HepG2 (cell line): ENCODE results near the gene OVCH2. TPM values are rescaled to one million over a fixed set of nuclear protein-coding genes. Genes with fewer than 3 reads are reported as not detected.
A peak's percentile ranks its signal among the peaks of the same experiment; 100 is the strongest.
"Not testable (repeated sequence)": the region's sequence is repeated elsewhere in the genome, so short reads cannot be mapped to it uniquely, and the experiment has no call there.

Experiments
- ATAC-seq: fragments of 200-7000 bp; cut with Tn5 transposase; 3 replicates; pipeline ENCODE4 v1.9.1; 2020; ENCODE audit warnings: mild to moderate bottlenecking, moderate library complexity
- BruUV-seq: library from RNA; stranded (reverse); fragments of 400-500 nt; replicated peaks from 2 replicates; lab custom pipeline; 2021; lab: Mats Ljungman, UMichigan
- CTCF ChIA-PET: fragments of 300-600 bp; formaldehyde crosslinking; extraction: SDS; loops from one replicate; lab custom pipeline; 2021; ENCODE audit warnings: low total read pairs, inconsistent platforms, low intra/inter-chr PET ratio; lab: Yijun Ruan, JAX
- POLR2A ChIA-PET: fragments of 350-600 bp; sonication (Branson Sonifier 250); formaldehyde crosslinking; loops from one replicate; lab custom pipeline; 2020; ENCODE audit warnings: antibody characterized with exemption, inconsistent platforms; lab: Yijun Ruan, JAX
- DNase-seq: peaks from one replicate; pipeline ENCODE4 v3.0.0-alpha.2; 2015; ENCODE audit warnings: low spot score
- FAIRE-seq: peaks from 3 replicates; lab custom pipeline; 2011; peaks lifted over from hg19 to GRCh38; lab: Jason Lieb, UNC
- H2AFZ ChIP-seq: one replicate; pipeline ENCODE4 v1.6.1; 2011; ENCODE audit warnings: low read length, inconsistent platforms
- H3K27ac ChIP-seq: fragments of 300-600 bp; 3 replicates; pipeline ENCODE4 v1.8.0; 2011; ENCODE audit warnings: mixed run types, mild to moderate bottlenecking, mixed read lengths, low read length, inconsistent platforms; ENCODE audit not compliant: insufficient read depth; ENCODE audit errors: extremely low read length
- H3K27me3 ChIP-seq, 2 experiments: fragments of 200-600 bp in 1 of 2; 2 replicates in 1 of 2; 3 replicates in 1 of 2; pipeline versions ENCODE4 v1.6.0 to v1.8.0; 2011; ENCODE audit warnings: low read length in 2 of 2, mild to moderate bottlenecking in 2 of 2, moderate library complexity in 2 of 2, inconsistent platforms in 1 of 2; ENCODE audit not compliant: insufficient read depth in 2 of 2, control insufficient read depth in 1 of 2
- H3K36me3 ChIP-seq, 2 experiments: fragments of 200-600 bp in 1 of 2; replicated peaks in 1 of 2; 2 replicates in 1 of 2; 3 replicates in 1 of 2; pipeline versions ENCODE4 v1.5.1 to v1.8.0; 2011; ENCODE audit warnings: low read length in 2 of 2, inconsistent platforms in 1 of 2; ENCODE audit not compliant: insufficient read depth in 2 of 2, control insufficient read depth in 1 of 2
- H3K4me1 ChIP-seq: 2 replicates; pipeline ENCODE4 v1.5.1; 2012; ENCODE audit warnings: low read length, inconsistent platforms; ENCODE audit not compliant: insufficient read depth
- H3K4me2 ChIP-seq: 2 replicates; pipeline ENCODE4 v1.6.0; 2011; ENCODE audit warnings: low read depth, low read length, inconsistent platforms
- H3K4me3 ChIP-seq, 3 experiments: fragments of 200-600 bp in 1 of 3; sonication (generic), shearing (Covaris generic) in 1 of 3; replicated peaks in 1 of 3; 2 replicates each; pipeline ENCODE4 v1.5.1; 2011 to 2016; ENCODE audit warnings: low read length in 3 of 3, inconsistent platforms in 2 of 3, low read depth in 2 of 3, mild to moderate bottlenecking in 2 of 3, control low read depth in 1 of 3, mixed read lengths in 1 of 3; ENCODE audit not compliant: insufficient read depth in 1 of 3
- H3K79me2 ChIP-seq: one replicate; pipeline ENCODE4 v1.6.1; 2011; ENCODE audit warnings: low read length, inconsistent platforms; ENCODE audit not compliant: insufficient read depth
- H3K9ac ChIP-seq: 2 replicates; pipeline ENCODE4 v1.6.0; 2011; ENCODE audit warnings: mild to moderate bottlenecking, low read depth, low read length, inconsistent platforms; ENCODE audit not compliant: insufficient read depth
- H3K9me3 ChIP-seq: 2 replicates; pipeline ENCODE4 v1.5.1; 2012; ENCODE audit warnings: mild to moderate bottlenecking, low read length
- H4K20me1 ChIP-seq: 2 replicates; pipeline ENCODE4 v1.6.0; 2011; ENCODE audit warnings: inconsistent platforms, mild to moderate bottlenecking, low read length, moderate library complexity; ENCODE audit not compliant: insufficient read depth
- FOXA1 ChIP-seq, 2 experiments: fragments of 450-650 bp in 1 of 2; sonication (generic) in 1 of 2; formaldehyde crosslinking in 1 of 2; IDR thresholded peaks; 2 replicates each; pipeline versions ENCODE4 v1.4.0 to v1.6.1; 2016 to 2020; ENCODE audit warnings: missing genetic modification reagents in 1 of 2
- FOXA3 ChIP-seq: IDR thresholded peaks from 2 replicates; pipeline ENCODE4 v1.6.1; 2016; ENCODE audit warnings: missing genetic modification reagents, missing compliant biosample characterization
- FOXK1 ChIP-seq: sonication (generic); formaldehyde crosslinking; IDR thresholded peaks from 2 replicates; pipeline ENCODE4 v1.4.0; 2020; ENCODE audit warnings: low read depth, missing genetic modification reagents, borderline replicate concordance
- HOXA3 ChIP-seq: sonication (generic); formaldehyde crosslinking; IDR thresholded peaks from 2 replicates; pipeline ENCODE4 v1.5.0; 2020; ENCODE audit warnings: missing genetic modification reagents
- WGBS: methylation state at CpG from one replicate; pipeline ENCODE4 v1.1.6; 2017; ENCODE audit warnings: low lambda C conversion rate; 5-methylcytosine and 5-hydroxymethylcytosine counted together
- in situ Hi-C: cut with HindIII; loops from 2 replicates; pipeline ENCODE4 v1.10.0; 2017; ENCODE audit warnings: low pct_unique_long_range_greater_than_20kb; ENCODE audit not compliant: extremely low pct_ligation_motif_present
- intact Hi-C: fragments of 100-400 bp; cut with micrococcal nuclease; formaldehyde crosslinking; loops from one replicate; pipeline ENCODE4 v1.10.0; 2022; ENCODE audit not compliant: unreplicated experiment
- polyA plus RNA-seq, 8 experiments: library from polyadenylated mRNA; depleted of rRNA in 3 of 8; stranded (reverse) in 7 of 8; unstranded in 1 of 8; fragments of >200 nt; fragmentation: Illumina TruSeq in 4 of 8; extraction: Trizol in 4 of 8; gene quantifications; 2 replicates each; pipeline versions ENCODE4 v1.2.1 to v1.2.3, GENCODE V29; 2011 to 2016; ENCODE audit warnings: low read depth in 4 of 8, missing spikeins in 1 of 8, mixed read lengths in 1 of 8; ENCODE audit not compliant: insufficient read depth in 1 of 8
- total RNA-seq, 5 experiments: library from RNA; depleted of rRNA; stranded (reverse); fragments of >200 nt; fragmentation: Illumina TruSeq; extraction: Trizol; gene quantifications; 2 replicates each; pipeline ENCODE4 v1.2.3, GENCODE V29; 2016; ENCODE audit warnings: low read depth in 1 of 5
- TF ChIP-seq, protein P1 (sequence below): sonication (generic); formaldehyde crosslinking; IDR thresholded peaks from 2 replicates; pipeline ENCODE4 v1.4.0; 2020; ENCODE audit warnings: missing genetic modification reagents, borderline replicate concordance
- TF ChIP-seq, protein P2 (sequence below): sonication (generic); formaldehyde crosslinking; IDR thresholded peaks from 2 replicates; pipeline ENCODE4 v1.4.0; 2020; ENCODE audit warnings: missing genetic modification reagents
- TF ChIP-seq, protein P3 (sequence below): IDR thresholded peaks from 2 replicates; pipeline ENCODE4 v1.6.1; 2016; ENCODE audit warnings: mild to moderate bottlenecking
- TF ChIP-seq, protein P4 (sequence below): sonication (generic); formaldehyde crosslinking; IDR thresholded peaks from 2 replicates; pipeline ENCODE4 v1.4.0; 2020; ENCODE audit warnings: missing genetic modification reagents

The OVCH2 gene
- total and polyA plus RNA-seq, 2 of the 13 experiments (the other 11 are each of a cell fraction or from before 2014, with no cell fraction given), result not detected

DNA sequence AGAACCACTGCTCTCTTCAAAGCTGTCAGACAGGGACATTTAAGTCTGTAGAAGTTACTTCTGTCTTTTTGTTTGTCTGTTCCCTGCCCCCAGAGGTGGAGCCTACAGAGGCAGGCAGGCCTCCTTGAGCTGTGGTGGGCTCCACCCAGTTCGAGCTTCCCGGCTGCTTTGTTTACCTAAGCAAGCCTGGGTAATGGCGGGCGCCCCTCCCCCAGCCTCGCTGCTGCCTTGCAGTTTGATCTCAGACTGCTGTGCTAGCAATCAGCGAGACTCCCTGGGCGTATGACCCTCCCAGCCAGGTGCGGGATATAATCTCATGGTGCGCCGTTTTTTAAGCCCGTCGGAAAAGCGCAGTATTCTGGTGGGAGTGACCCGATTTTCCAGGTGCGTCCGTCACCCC, 42.7 kb downstream of the OVCH2 start:
- H3K9ac ChIP-seq; H3K36me3 ChIP-seq; POLR2A ChIA-PET; H3K79me2 ChIP-seq; H3K4me2 ChIP-seq; H3K4me3 ChIP-seq; H4K20me1 ChIP-seq; intact Hi-C loops; H3K4me1 ChIP-seq; CTCF ChIA-PET; BruUV-seq; ATAC-seq; FAIRE-seq; H3K27ac ChIP-seq; DNase-seq; H3K27me3 ChIP-seq; H3K9me3 ChIP-seq; H2AFZ ChIP-seq; in situ Hi-C loops; TF ChIP-seq FOXA1 (IDR thresholded peaks at IDR 0.05): not testable (repeated sequence)
- 0% methylated on average over 2 of the region's 16 CpGs for WGBS
- TF ChIP-seq FOXA1 (CRISPR knock-in tag; IDR thresholded peaks at IDR 0.05), result peak; percentile 73
- TF ChIP-seq FOXA3, result peak; percentile 48; the same call in 1 of the 2 replicates
- peak; percentile 59 for TF ChIP-seq HOXA3 (CRISPR knock-in tag)
- TF ChIP-seq FOXK1 (CRISPR knock-in tag), result 0 out of 2 replicates have a peak, but pooled peaks have one; percentile 37
- TF ChIP-seq, protein P1, sequence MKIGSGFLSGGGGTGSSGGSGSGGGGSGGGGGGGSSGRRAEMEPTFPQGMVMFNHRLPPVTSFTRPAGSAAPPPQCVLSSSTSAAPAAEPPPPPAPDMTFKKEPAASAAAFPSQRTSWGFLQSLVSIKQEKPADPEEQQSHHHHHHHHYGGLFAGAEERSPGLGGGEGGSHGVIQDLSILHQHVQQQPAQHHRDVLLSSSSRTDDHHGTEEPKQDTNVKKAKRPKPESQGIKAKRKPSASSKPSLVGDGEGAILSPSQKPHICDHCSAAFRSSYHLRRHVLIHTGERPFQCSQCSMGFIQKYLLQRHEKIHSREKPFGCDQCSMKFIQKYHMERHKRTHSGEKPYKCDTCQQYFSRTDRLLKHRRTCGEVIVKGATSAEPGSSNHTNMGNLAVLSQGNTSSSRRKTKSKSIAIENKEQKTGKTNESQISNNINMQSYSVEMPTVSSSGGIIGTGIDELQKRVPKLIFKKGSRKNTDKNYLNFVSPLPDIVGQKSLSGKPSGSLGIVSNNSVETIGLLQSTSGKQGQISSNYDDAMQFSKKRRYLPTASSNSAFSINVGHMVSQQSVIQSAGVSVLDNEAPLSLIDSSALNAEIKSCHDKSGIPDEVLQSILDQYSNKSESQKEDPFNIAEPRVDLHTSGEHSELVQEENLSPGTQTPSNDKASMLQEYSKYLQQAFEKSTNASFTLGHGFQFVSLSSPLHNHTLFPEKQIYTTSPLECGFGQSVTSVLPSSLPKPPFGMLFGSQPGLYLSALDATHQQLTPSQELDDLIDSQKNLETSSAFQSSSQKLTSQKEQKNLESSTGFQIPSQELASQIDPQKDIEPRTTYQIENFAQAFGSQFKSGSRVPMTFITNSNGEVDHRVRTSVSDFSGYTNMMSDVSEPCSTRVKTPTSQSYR, result peak; percentile 91
- TF ChIP-seq, protein P2, sequence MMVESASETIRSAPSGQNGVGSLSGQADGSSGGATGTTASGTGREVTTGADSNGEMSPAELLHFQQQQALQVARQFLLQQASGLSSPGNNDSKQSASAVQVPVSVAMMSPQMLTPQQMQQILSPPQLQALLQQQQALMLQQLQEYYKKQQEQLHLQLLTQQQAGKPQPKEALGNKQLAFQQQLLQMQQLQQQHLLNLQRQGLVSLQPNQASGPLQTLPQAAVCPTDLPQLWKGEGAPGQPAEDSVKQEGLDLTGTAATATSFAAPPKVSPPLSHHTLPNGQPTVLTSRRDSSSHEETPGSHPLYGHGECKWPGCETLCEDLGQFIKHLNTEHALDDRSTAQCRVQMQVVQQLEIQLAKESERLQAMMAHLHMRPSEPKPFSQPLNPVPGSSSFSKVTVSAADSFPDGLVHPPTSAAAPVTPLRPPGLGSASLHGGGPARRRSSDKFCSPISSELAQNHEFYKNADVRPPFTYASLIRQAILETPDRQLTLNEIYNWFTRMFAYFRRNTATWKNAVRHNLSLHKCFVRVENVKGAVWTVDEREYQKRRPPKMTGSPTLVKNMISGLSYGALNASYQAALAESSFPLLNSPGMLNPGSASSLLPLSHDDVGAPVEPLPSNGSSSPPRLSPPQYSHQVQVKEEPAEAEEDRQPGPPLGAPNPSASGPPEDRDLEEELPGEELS, result 0 out of 2 replicates have a peak, but pooled peaks have one; percentile 28
- TF ChIP-seq, protein P3, sequence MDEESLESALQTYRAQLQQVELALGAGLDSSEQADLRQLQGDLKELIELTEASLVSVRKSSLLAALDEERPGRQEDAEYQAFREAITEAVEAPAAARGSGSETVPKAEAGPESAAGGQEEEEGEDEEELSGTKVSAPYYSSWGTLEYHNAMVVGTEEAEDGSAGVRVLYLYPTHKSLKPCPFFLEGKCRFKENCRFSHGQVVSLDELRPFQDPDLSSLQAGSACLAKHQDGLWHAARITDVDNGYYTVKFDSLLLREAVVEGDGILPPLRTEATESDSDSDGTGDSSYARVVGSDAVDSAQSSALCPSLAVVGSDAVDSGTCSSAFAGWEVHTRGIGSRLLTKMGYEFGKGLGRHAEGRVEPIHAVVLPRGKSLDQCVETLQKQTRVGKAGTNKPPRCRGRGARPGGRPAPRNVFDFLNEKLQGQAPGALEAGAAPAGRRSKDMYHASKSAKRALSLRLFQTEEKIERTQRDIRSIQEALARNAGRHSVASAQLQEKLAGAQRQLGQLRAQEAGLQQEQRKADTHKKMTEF, result peak; percentile 24; the same call in 1 of the 2 replicates
- TF ChIP-seq, protein P4, sequence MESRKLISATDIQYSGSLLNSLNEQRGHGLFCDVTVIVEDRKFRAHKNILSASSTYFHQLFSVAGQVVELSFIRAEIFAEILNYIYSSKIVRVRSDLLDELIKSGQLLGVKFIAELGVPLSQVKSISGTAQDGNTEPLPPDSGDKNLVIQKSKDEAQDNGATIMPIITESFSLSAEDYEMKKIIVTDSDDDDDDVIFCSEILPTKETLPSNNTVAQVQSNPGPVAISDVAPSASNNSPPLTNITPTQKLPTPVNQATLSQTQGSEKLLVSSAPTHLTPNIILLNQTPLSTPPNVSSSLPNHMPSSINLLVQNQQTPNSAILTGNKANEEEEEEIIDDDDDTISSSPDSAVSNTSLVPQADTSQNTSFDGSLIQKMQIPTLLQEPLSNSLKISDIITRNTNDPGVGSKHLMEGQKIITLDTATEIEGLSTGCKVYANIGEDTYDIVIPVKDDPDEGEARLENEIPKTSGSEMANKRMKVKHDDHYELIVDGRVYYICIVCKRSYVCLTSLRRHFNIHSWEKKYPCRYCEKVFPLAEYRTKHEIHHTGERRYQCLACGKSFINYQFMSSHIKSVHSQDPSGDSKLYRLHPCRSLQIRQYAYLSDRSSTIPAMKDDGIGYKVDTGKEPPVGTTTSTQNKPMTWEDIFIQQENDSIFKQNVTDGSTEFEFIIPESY (CRISPR knock-in tag), result peak; percentile 54; the same call in 1 of the 2 replicates
